K562 (cell line): ENCODE results near the gene ARF1. TPM values are rescaled to one million over a fixed set of nuclear protein-coding genes. Genes with fewer than 3 reads are reported as not detected.
A peak's percentile ranks its signal among the peaks of the same experiment; 100 is the strongest.

ENCODE experiments used
- ATAC-seq: fragments of 200-7000 bp; cut with Tn5 transposase; 3 replicates; pipeline ENCODE4 v1.9.1; 2020; ENCODE audit warnings: moderate library complexity
- BruUV-seq: library from RNA; stranded (reverse); fragments of 400-500 nt; replicated peaks from 2 replicates; lab custom pipeline; 2021; lab: Mats Ljungman, UMichigan
- CTCF ChIA-PET: fragments of 300-600 bp; formaldehyde crosslinking; extraction: SDS; loops from one replicate; lab custom pipeline; 2021; ENCODE audit warnings: low intra/inter-chr PET ratio; lab: Yijun Ruan, JAX
- POLR2A ChIA-PET: fragments of 300-600, 350-650 bp; sonication (Branson Sonifier 250); formaldehyde crosslinking; extraction: SDS; loops from one replicate; lab custom pipeline; 2021; ENCODE audit warnings: antibody characterized with exemption, inconsistent platforms; lab: Yijun Ruan, JAX
- DNase-seq, 4 experiments: peaks; one replicate each; pipeline versions ENCODE4 v3.0.0 to v3.0.0-alpha.2; 2011 to 2018; ENCODE audit warnings: low spot score in 3 of 4, mixed read lengths in 3 of 4; ENCODE audit errors: extremely low read depth in 1 of 4
- FAIRE-seq: peaks from 2 replicates; lab custom pipeline; 2011; peaks lifted over from hg19 to GRCh38; lab: Jason Lieb, UNC
- H2AFZ ChIP-seq: 2 replicates; pipeline ENCODE4 v1.6.0; 2011; ENCODE audit warnings: low read depth, low read length, control low read depth, inconsistent platforms
- H3K27ac ChIP-seq: fragments of 200-600 bp; 3 replicates; pipeline ENCODE4 v1.8.0; 2011; ENCODE audit warnings: low read depth, mild to moderate bottlenecking, control low read depth, inconsistent platforms, low read length, moderate library complexity, mixed read lengths; ENCODE audit errors: extremely low read depth
- H3K27me3 ChIP-seq, 2 experiments: fragments of 300-600 bp in 1 of 2; 2 replicates in 1 of 2; 3 replicates in 1 of 2; pipeline versions ENCODE4 v1.6.0 to v1.8.0; 2011; ENCODE audit warnings: inconsistent platforms in 2 of 2, low read length in 2 of 2, mild to moderate bottlenecking in 1 of 2, mixed read lengths in 1 of 2, moderate library complexity in 1 of 2; ENCODE audit not compliant: control insufficient read depth in 2 of 2, insufficient read depth in 2 of 2
- H3K36me3 ChIP-seq: fragments of 300-600 bp; 3 replicates; pipeline ENCODE4 v1.8.0; 2011; ENCODE audit warnings: mild to moderate bottlenecking, low read length, inconsistent platforms; ENCODE audit not compliant: control insufficient read depth, insufficient read depth
- H3K4me1 ChIP-seq, 2 experiments: fragments of 200-600 bp in 1 of 2; replicated peaks in 1 of 2; 2 replicates in 1 of 2; 3 replicates in 1 of 2; pipeline versions ENCODE4 v1.5.1 to v1.8.0; 2011; ENCODE audit warnings: inconsistent platforms in 2 of 2, low read length in 2 of 2, mild to moderate bottlenecking in 1 of 2, mixed read lengths in 1 of 2, moderate library complexity in 1 of 2; ENCODE audit not compliant: control insufficient read depth in 2 of 2, insufficient read depth in 2 of 2
- H3K4me2 ChIP-seq: 2 replicates; pipeline ENCODE4 v1.6.1; 2011; ENCODE audit warnings: low read length, control low read depth, inconsistent platforms, mixed read lengths; ENCODE audit not compliant: insufficient read depth
- H3K4me3 ChIP-seq: fragments of 200-600 bp; sonication (generic), shearing (Covaris generic); 2 replicates; pipeline ENCODE4 v1.5.1; 2016; ENCODE audit warnings: control low read depth, inconsistent platforms
- H3K79me2 ChIP-seq: fragments of 200-600 bp; 3 replicates; pipeline ENCODE4 v1.8.0; 2011; ENCODE audit warnings: low read length, inconsistent platforms; ENCODE audit not compliant: control insufficient read depth, insufficient read depth
- H3K9ac ChIP-seq, 2 experiments: 2 replicates each; pipeline versions ENCODE4 v1.6.0 to v1.6.1; 2011; ENCODE audit warnings: low read depth in 2 of 2, low read length in 2 of 2, control low read depth in 1 of 2, inconsistent platforms in 1 of 2, mild to moderate bottlenecking in 1 of 2, mixed read lengths in 1 of 2; ENCODE audit not compliant: insufficient read depth in 1 of 2
- H3K9me1 ChIP-seq: one replicate; pipeline ENCODE4 v1.6.0; 2011; ENCODE audit warnings: inconsistent platforms, mild to moderate bottlenecking, low read length, moderate library complexity; ENCODE audit not compliant: control insufficient read depth, insufficient read depth
- H3K9me3 ChIP-seq: replicated peaks from 2 replicates; pipeline ENCODE4 v1.5.1; 2011; ENCODE audit warnings: low read depth, low read length, inconsistent platforms; ENCODE audit not compliant: control insufficient read depth, insufficient read depth
- H4K20me1 ChIP-seq: replicated peaks from 2 replicates; pipeline ENCODE4 v1.6.1; 2011; ENCODE audit warnings: low read length, inconsistent platforms, mixed read lengths; ENCODE audit not compliant: control insufficient read depth, insufficient read depth
- CREB1 ChIP-seq, 2 experiments: sonication (generic) in 1 of 2; formaldehyde crosslinking in 1 of 2; IDR thresholded peaks; 2 replicates each; pipeline versions ENCODE4 v1.6.1 to v1.8.0; 2012 to 2022; ENCODE audit warnings: inconsistent platforms in 1 of 2, mild to moderate bottlenecking in 1 of 2, missing genetic modification reagents in 1 of 2, moderate library complexity in 1 of 2
- CREM ChIP-seq: IDR thresholded peaks from 2 replicates; pipeline ENCODE4 v1.6.1; 2014; ENCODE audit warnings: antibody characterized with exemption, low read depth
- EP400 ChIP-seq: fragments of 450-650 bp; IDR thresholded peaks from 2 replicates; pipeline ENCODE4 v1.6.1; 2017; ENCODE audit warnings: antibody characterized with exemption, mild to moderate bottlenecking, moderate library complexity
- KDM5B ChIP-seq: fragments of 200-600 bp; sonication (generic); IDR thresholded peaks from 2 replicates; pipeline ENCODE4 v1.6.1; 2012; ENCODE audit warnings: low read depth, mild to moderate bottlenecking, moderate library complexity, low read length, control low read depth, inconsistent platforms; ENCODE audit not compliant: insufficient replicate concordance
- MAFG ChIP-seq: fragments of 450-650 bp; conservative IDR thresholded peaks from 2 replicates; pipeline ENCODE4 v1.6.1; 2016; ENCODE audit warnings: missing genetic modification characterization, missing compliant biosample characterization
- POLR2G ChIP-seq: fragments of 200-400 bp; formaldehyde crosslinking; IDR thresholded peaks from 2 replicates; pipeline ENCODE4 v1.6.1; 2017; ENCODE audit warnings: low read depth, mild to moderate bottlenecking, antibody characterized with exemption, low read length, moderate library complexity
- RERE ChIP-seq: sonication (generic); formaldehyde crosslinking; IDR thresholded peaks from 2 replicates; pipeline ENCODE4 v1.8.0; 2023; ENCODE audit warnings: missing genetic modification reagents, mild to moderate bottlenecking, borderline replicate concordance
- SAFB2 ChIP-seq: fragments of 200-400 bp; formaldehyde crosslinking; IDR thresholded peaks from 2 replicates; pipeline ENCODE4 v1.6.1; 2018; ENCODE audit warnings: borderline replicate concordance, low read length, low read depth, moderate library complexity; ENCODE audit not compliant: severe bottlenecking
- WGBS: fragments of 100-300 bp; shearing (Covaris generic); methylation state at CpG from one replicate; pipeline ENCODE4 v1.1.6; 2016; ENCODE audit warnings: low coverage, mixed read lengths; ENCODE audit not compliant: insufficient coverage; ENCODE audit errors: missing lambda C conversion rate; 5-methylcytosine and 5-hydroxymethylcytosine counted together
- in situ Hi-C: fragments of 300-500 bp; cut with MboI; formaldehyde crosslinking; loops from 4 replicates; pipeline ENCODE4 v1.15.0; 2018; ENCODE audit warnings: inconsistent platforms, mixed read lengths
- intact Hi-C: fragments of 100-400 bp; cut with micrococcal nuclease; formaldehyde crosslinking; loops from 2 replicates; pipeline ENCODE4 v1.14.2; 2022
- polyA plus RNA-seq, 8 experiments: library from polyadenylated mRNA; depleted of rRNA in 4 of 8; stranded (reverse) in 5 of 8; unstranded in 3 of 8; fragments of >200 nt; fragmentation: Nextera tagmentation in 2 of 8; fragmentation: Illumina TruSeq in 1 of 8; extraction: Ambion mirVana in 2 of 8; extraction: Trizol in 1 of 8; gene quantifications; 2 replicates each; pipeline versions ENCODE4 v1.2.1 to v1.2.3, GENCODE V29; 2011 to 2014; ENCODE audit warnings: inconsistent platforms in 1 of 8, missing spikeins in 1 of 8
- total RNA-seq, 7 experiments: library from RNA; depleted of rRNA in 6 of 7; stranded (reverse); fragments of >200 nt in 6 of 7; fragmentation: Illumina TruSeq in 2 of 7; extraction: Trizol in 2 of 7; gene quantifications; 2 replicates each; pipeline versions ENCODE4 v1.2.1 to v1.2.3, GENCODE V29; 2011 to 2021; ENCODE audit warnings: low replicate concordance in 1 of 7
- TF ChIP-seq, protein P1 (sequence below): fragments of 250-450 bp; sonication (Bioruptor Pico); IDR thresholded peaks from 2 replicates; pipeline ENCODE4 v1.8.0; 2021; ENCODE audit warnings: moderate library complexity, mild to moderate bottlenecking, inconsistent platforms
- TF ChIP-seq, protein P2 (sequence below): fragments of 200-800 bp; sonication (Bioruptor generic); IDR thresholded peaks from 2 replicates; pipeline ENCODE4 v1.6.1; 2017; ENCODE audit warnings: missing genetic modification characterization, missing compliant biosample characterization

Gene ARF1
- total and polyA plus RNA-seq, 9 of the 15 experiments (the other 6 are each of a cell fraction or from before 2014, with no cell fraction given): 69.8 to 593 (median 325) TPM

DNA sequence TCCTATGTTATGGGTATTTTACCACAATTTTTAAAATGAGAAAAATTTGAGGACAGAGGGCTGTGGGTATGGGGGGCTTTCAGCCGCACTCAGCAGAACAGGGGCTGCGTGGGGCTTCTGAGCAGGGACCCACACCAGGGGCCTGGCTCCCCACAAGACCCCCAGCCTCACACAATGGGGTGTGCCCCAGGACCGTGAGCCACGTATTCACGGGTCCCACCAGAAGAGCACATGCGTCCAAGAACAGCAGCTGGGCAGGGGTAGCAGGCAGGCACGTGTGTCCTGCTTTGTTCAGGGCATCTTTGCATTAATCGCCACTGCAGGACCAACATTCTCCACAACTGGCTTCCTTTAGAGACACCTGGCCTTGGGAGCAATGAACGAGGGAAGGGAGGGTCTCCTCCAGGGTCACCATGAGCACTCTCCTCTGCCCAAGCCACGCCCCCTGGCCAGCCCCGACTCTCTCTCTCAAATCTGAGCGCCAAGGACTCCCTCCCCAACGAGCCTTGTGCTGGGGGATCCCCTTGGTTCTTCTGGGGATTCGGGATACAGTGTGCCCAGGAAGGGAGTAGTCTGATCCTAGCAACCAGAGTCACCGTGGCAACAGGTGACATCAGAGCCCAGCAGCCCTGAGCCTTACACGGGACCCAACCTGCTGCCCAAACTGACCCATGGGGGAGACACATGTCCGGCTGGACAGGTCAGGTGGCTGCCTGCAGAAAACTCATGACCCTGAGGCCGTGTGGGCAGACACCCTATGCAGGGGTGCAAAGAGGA is 7.4 kb upstream of the ARF1 start:
- BruUV-seq: no TSS peak
- WGBS: 14% methylated on average over 17 of the region's 18 CpGs
- Histone ChIP-seq H3K27me3 (peaks cover 0 to 24% of the 10 kb centered on the region in 2 experiments; a peak in 3 of 5 replicates), H3K79me2 (no peaks in the 10 kb centered on the region), H3K4me1 (peaks cover 0 to 36% of the 10 kb centered on the region in 2 experiments; a peak in 2 of 5 replicates), H3K4me2 (no peak overlapping the region), H3K9me1 (no peaks in the 10 kb centered on the region), H2AFZ (no peak overlapping the region), H3K36me3 (no peaks in the 10 kb centered on the region; the same call in 2 of the 3 replicates), H3K27ac (no peak overlapping the region), H3K4me3 (no peak overlapping the region), H4K20me1 (peaks cover 38% of the 10 kb centered on the region), H3K9me3 (no peaks in the 10 kb centered on the region), H3K9ac (peak overlapping the region in 1 of 2 experiments; percentile 18; a peak in 1 of 4 replicates)
- intact Hi-C loops (loop anchor here (1.0 to 5.0 kb wide), 2 partner anchors 71 to 313 kb away; no protein-coding TSS in a partner anchor), in situ Hi-C loops (no loop called here)
- FAIRE-seq: peak; percentile 26
- ChIA-PET CTCF (interaction anchor here (0.6 kb wide), 1 partner anchor 1229 kb away, joined by 4 read pairs; no protein-coding TSS in a partner anchor), POLR2A (interaction anchor here (0.5 to 1.2 kb wide), 7 partner anchors 8 to 1427 kb away, joined by 3 to 4 read pairs (median 3); no protein-coding TSS in a partner anchor)
- DNase-seq: no peak
- ATAC-seq: no peak
- no peak for TF ChIP-seq SAFB2
- TF ChIP-seq, protein P1, sequence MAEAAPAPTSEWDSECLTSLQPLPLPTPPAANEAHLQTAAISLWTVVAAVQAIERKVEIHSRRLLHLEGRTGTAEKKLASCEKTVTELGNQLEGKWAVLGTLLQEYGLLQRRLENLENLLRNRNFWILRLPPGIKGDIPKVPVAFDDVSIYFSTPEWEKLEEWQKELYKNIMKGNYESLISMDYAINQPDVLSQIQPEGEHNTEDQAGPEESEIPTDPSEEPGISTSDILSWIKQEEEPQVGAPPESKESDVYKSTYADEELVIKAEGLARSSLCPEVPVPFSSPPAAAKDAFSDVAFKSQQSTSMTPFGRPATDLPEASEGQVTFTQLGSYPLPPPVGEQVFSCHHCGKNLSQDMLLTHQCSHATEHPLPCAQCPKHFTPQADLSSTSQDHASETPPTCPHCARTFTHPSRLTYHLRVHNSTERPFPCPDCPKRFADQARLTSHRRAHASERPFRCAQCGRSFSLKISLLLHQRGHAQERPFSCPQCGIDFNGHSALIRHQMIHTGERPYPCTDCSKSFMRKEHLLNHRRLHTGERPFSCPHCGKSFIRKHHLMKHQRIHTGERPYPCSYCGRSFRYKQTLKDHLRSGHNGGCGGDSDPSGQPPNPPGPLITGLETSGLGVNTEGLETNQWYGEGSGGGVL (CRISPR knock-in tag): no peak
- TF ChIP-seq RERE (CRISPR knock-in tag): no peak
- TF ChIP-seq, protein P2, sequence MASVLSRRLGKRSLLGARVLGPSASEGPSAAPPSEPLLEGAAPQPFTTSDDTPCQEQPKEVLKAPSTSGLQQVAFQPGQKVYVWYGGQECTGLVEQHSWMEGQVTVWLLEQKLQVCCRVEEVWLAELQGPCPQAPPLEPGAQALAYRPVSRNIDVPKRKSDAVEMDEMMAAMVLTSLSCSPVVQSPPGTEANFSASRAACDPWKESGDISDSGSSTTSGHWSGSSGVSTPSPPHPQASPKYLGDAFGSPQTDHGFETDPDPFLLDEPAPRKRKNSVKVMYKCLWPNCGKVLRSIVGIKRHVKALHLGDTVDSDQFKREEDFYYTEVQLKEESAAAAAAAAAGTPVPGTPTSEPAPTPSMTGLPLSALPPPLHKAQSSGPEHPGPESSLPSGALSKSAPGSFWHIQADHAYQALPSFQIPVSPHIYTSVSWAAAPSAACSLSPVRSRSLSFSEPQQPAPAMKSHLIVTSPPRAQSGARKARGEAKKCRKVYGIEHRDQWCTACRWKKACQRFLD (CRISPR knock-in tag): no peak
- peak; percentile 17 for TF ChIP-seq KDM5B
- no peak for TF ChIP-seq CREB1 (IDR thresholded peaks at IDR 0.05)
- TF ChIP-seq CREB1 (CRISPR knock-in tag; IDR thresholded peaks at IDR 0.05): peak; percentile 29; the same call in 1 of the 2 replicates
- no peak for TF ChIP-seq EP400
- peak; percentile 67 for TF ChIP-seq POLR2G
- TF ChIP-seq CREM: peak; percentile 42
- no peak for TF ChIP-seq MAFG (tag)
